Spleen (tissue), 7 donors: ENCODE measurements around the gene OR1F1.

ENCODE experiments used
- CTCF ChIP-seq, 11 experiments: fragments of 200-600 bp in 7 of 11; fragments of 450-650 bp in 4 of 11; sonication (generic) in 4 of 11; IDR thresholded peaks in 8 of 11; conservative IDR thresholded peaks in 3 of 11; 1 replicate in 7 of 11; 2 replicates in 4 of 11; pipeline versions ENCODE4 v1.4.0 to v1.8.0; 2016 to 2021; ENCODE audit warnings: antibody characterized with exemption in 11 of 11, inconsistent platforms in 4 of 11, mild to moderate bottlenecking in 1 of 11
- POLR2A ChIP-seq, 3 donors: fragments of 450-650 bp; IDR thresholded peaks; one replicate each; pipeline ENCODE4 v1.5.1; 2017; ENCODE audit warnings: antibody characterized with exemption in 3 of 3, mild to moderate bottlenecking in 1 of 3
- POLR2AphosphoS5 ChIP-seq, 3 donors: sonication (generic); formaldehyde crosslinking; IDR thresholded peaks; one replicate each; pipeline ENCODE4 v1.5.1; 2017; ENCODE audit warnings: antibody characterized with exemption in 3 of 3
- donor health status: DM: no; HTN: no; CAD: no; lungs with moderate emphysema.
- donor health status: DM: no; HTN: no; CAD: no.
- donor health status: DM: no; HTN: no; CAD: no.

GRCh38 chr16:3223913-3224515 lies 36.0 kb downstream of the OR1F1 start:
- TF ChIP-seq CTCF (IDR thresholded peaks at IDR 0.05 in 8 of 11, conservative IDR thresholded peaks at IDR 0.05 in 3 of 11), result no peak
- TF ChIP-seq POLR2A (IDR thresholded peaks at IDR 0.05), result no peak
- TF ChIP-seq POLR2AphosphoS5 (IDR thresholded peaks at IDR 0.05), result no peak
